ENCODE measurements around the gene NLE1. TPM values are rescaled to one million over a fixed set of nuclear protein-coding genes. Genes with fewer than 3 reads are reported as not detected.
"Not testable (repeated sequence)": the region's sequence is repeated elsewhere in the genome, so short reads cannot be mapped to it uniquely, and the experiment has no call there.

NLE1 gene
- total RNA-seq, 2 experiments from 2014 or later: 29.9 to 31.4 TPM

GRCh38 chr17:35121315-35121714, 20.8 kb downstream of the NLE1 start, which contains the start of gene FNDC8:
Gene FNDC8, plus strand, starts transcription at chr17:35121615. Its CDS starts 79 bp downstream, at chr17:35121694.
- POLR2A ChIA-PET: interaction anchor here (1.0 kb wide), 1 partner anchor 32 kb away, joined by 3 read pairs; no protein-coding TSS in a partner anchor
- peaks cover 27% of the 10 kb centered on the region for H3K4me1 Mint-ChIP-seq (ENCODE audit: low read depth)
- CTCF ChIA-PET: interaction anchor here (1.1 to 7.4 kb wide), 6 partner anchors 27 to 701 kb away, joined by 3 to 159 read pairs (median 20); partner anchors contain the start of gene LIG3
- no peaks in the 10 kb centered on the region for H3K27me3 Mint-ChIP-seq
- intact Hi-C loops (cut with micrococcal nuclease): no loop called here
- no peak within 1 kb of the TSS for H3K4me3 Mint-ChIP-seq
- no peak within 1 kb of the TSS for H3K27ac Mint-ChIP-seq
- no peak for DNase-seq
- H3K9me3 Mint-ChIP-seq: no peaks in the 10 kb centered on the region
- peaks cover 9% of the 10 kb centered on the region for H3K36me3 Mint-ChIP-seq

GRCh38 chr17:35119370-35120165, 22.5 kb downstream of the NLE1 start, which contains the start of gene RAD51D:
Gene RAD51D, minus strand, starts transcription at chr17:35119860. Its CDS starts 247 bp downstream, at chr17:35119613.
- H3K4me3 Mint-ChIP-seq: peak within 1 kb of the TSS; percentile 86
- intact Hi-C loops (cut with micrococcal nuclease): loop anchor here (1.0 to 2.0 kb wide), 3 partner anchors 30 to 699 kb away; partner anchors contain the start of gene LIG3
- CTCF ChIA-PET: interaction anchor here (0.5 to 7.4 kb wide), 47 partner anchors 8 to 924 kb away, joined by 3 to 159 read pairs (median 4); partner anchors contain the start of genes CCT6B, LIG3, RFFL and ZNF830
- H3K9me3 Mint-ChIP-seq: no peaks in the 10 kb centered on the region
- H3K4me1 Mint-ChIP-seq (ENCODE audit: low read depth): peaks cover 40% of the 10 kb centered on the region
- POLR2A ChIA-PET: interaction anchor here (0.7 to 1.7 kb wide), 9 partner anchors 21 to 139 kb away, joined by 3 to 6 read pairs (median 3); partner anchors contain the start of gene LIG3
- H3K27me3 Mint-ChIP-seq: no peaks in the 10 kb centered on the region
- H3K36me3 Mint-ChIP-seq: peaks cover 14% of the 10 kb centered on the region
- peak within 1 kb of the TSS; percentile 84 for H3K27ac Mint-ChIP-seq
- DNase-seq: peak; percentile 85

GRCh38 chr17:35117984-35118383, 24.1 kb downstream of the NLE1 start:
- Mint-ChIP-seq H3K27me3 (no peaks in the 10 kb centered on the region), H3K9me3 (no peaks in the 10 kb centered on the region), H3K27ac (no peak overlapping the region), H3K4me3 (peak overlapping the region; percentile 82), H3K36me3 (peaks cover 14% of the 10 kb centered on the region), H3K4me1 (ENCODE audit: low read depth) (peaks cover 44% of the 10 kb centered on the region)
- ChIA-PET POLR2A (interaction anchor here (1.3 kb wide), 1 partner anchor 71 kb away, joined by 3 read pairs; no protein-coding TSS in a partner anchor), CTCF (interaction anchor here (0.6 to 7.4 kb wide), 15 partner anchors 15 to 699 kb away, joined by 3 to 159 read pairs (median 8); partner anchors contain the start of genes CCT6B, LIG3 and ZNF830)
- intact Hi-C loops (cut with micrococcal nuclease): loop anchor here (1.0 to 2.0 kb wide), 4 partner anchors 120 to 697 kb away; partner anchors contain the start of gene LIG3
- DNase-seq: peak; percentile 66

DNA sequence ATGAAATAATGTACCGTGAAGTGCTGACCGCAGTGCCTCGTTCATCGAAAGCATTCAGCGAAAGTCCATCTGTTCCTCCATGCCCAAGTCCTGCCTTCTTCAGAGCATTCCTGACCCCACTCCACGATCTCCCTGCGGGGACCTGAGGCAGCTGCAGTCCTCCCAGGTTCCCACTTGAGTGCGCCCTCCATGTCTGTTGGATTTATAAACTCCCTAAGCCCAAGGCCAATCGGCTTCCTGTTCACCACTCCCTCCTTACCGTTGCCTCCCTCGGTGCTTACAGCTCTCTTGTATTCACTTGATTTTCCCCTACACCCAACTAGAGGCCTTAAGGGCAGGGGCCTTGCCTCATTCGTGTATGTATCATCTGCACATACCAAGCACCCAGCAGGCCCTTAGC, 25.3 kb downstream of the NLE1 start:
- POLR2A ChIA-PET: no interaction called here
- CTCF ChIA-PET: interaction anchor here (1.2 to 7.4 kb wide), 2 partner anchors 27 to 119 kb away, joined by 3 to 159 read pairs; no protein-coding TSS in a partner anchor
- no peaks in the 10 kb centered on the region for H3K9me3 Mint-ChIP-seq
- DNase-seq: no peak
- H3K27ac Mint-ChIP-seq: no peak overlapping the region
- H3K4me1 Mint-ChIP-seq (ENCODE audit: low read depth): peaks cover 46% of the 10 kb centered on the region
- no peaks in the 10 kb centered on the region for H3K27me3 Mint-ChIP-seq
- peaks cover 14% of the 10 kb centered on the region for H3K36me3 Mint-ChIP-seq
- H3K4me3 Mint-ChIP-seq: no peak overlapping the region
- intact Hi-C loops (cut with micrococcal nuclease): no loop called here

DNA sequence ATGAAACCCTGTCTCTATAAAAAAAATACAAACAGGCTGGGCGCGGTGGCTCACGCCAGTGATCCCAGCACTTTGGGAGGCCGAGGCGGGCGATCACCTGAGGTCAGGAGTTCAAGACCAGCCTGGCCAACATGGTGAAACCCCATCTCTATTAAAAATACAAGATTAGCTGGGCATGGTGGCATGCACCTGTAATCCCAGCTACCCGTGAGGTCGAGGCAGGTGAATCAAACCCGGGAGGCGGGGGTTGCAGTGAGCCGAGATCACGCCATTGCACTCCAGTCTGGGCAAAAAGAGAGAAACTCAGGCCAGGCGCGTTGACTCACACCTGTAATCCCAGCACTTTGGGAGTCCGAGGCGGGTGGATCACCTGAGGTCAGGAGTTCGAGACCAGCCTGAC, 31.3 kb downstream of the NLE1 start:
- H3K9me3 Mint-ChIP-seq; DNase-seq; intact Hi-C loops (cut with micrococcal nuclease); H3K4me3 Mint-ChIP-seq; H3K27ac Mint-ChIP-seq; H3K27me3 Mint-ChIP-seq; POLR2A ChIA-PET: not testable (repeated sequence)
- Mint-ChIP-seq H3K4me1 (ENCODE audit: low read depth) (peaks cover 14% of the 10 kb centered on the region), H3K36me3 (peaks cover 22% of the 10 kb centered on the region)
- CTCF ChIA-PET: interaction anchor here (1.0 kb wide), 1 partner anchor 9 kb away, joined by 4 read pairs; the partner anchor contains the start of gene RAD51D

DNA sequence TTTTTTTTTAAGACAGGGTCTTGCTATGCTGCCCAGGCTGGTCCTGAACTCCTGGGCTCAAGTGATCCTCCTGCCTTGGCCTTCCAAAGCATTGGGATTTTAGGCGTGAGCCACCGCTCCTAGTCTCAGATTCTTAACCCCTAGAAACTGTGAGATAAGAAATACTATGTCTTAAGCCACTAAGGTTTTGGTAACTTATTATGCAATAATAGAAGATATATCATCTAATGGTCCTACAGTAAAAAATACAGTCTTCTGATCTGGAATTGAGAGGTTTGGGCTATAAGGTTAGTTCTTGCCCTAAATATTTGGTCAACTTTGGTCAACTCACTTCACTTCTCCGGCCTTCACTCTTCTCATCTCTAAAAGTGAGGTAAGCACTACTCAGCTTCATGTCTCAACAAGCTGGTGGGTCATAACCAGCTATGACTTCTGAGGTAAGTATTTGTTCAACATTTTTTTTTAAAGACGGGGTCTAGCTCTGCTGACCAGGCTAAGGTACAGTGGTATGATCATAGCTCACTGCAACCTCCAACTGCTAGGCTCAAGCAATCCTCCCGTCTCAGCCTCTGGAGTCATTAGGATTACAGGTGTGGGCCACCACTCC, 37.2 kb downstream of the NLE1 start:
- Mint-ChIP-seq H3K27ac (no peak overlapping the region), H3K9me3 (no peaks in the 10 kb centered on the region), H3K4me3 (no peak overlapping the region), H3K4me1 (ENCODE audit: low read depth) (peaks cover 8% of the 10 kb centered on the region), H3K36me3 (peaks cover 53% of the 10 kb centered on the region), H3K27me3 (no peaks in the 10 kb centered on the region)
- ChIA-PET POLR2A (no interaction called here), CTCF (interaction anchor here (0.8 to 1.1 kb wide), 2 partner anchors 14 to 15 kb away, joined by 3 read pairs; partner anchors contain the start of gene RAD51D)
- DNase-seq: no peak
- intact Hi-C loops (cut with micrococcal nuclease): no loop called here

GRCh38 chr17:35103271-35103670, 38.8 kb downstream of the NLE1 start:
- H3K36me3 Mint-ChIP-seq: peaks cover 58% of the 10 kb centered on the region
- H3K4me1 Mint-ChIP-seq (ENCODE audit: low read depth): peaks cover 9% of the 10 kb centered on the region
- H3K4me3 Mint-ChIP-seq: no peak overlapping the region
- intact Hi-C loops (cut with micrococcal nuclease): no loop called here
- H3K27me3 Mint-ChIP-seq: no peaks in the 10 kb centered on the region
- DNase-seq: no peak
- H3K9me3 Mint-ChIP-seq: no peaks in the 10 kb centered on the region
- CTCF ChIA-PET: interaction anchor here (1.3 to 2.2 kb wide), 2 partner anchors 14 to 15 kb away, joined by 4 to 5 read pairs; no protein-coding TSS in a partner anchor
- H3K27ac Mint-ChIP-seq: no peak overlapping the region
- POLR2A ChIA-PET: no interaction called here

GRCh38 chr17:35101725-35102124, 40.4 kb downstream of the NLE1 start:
- H3K4me3 Mint-ChIP-seq: no peak overlapping the region
- H3K27ac Mint-ChIP-seq: peak overlapping the region; percentile 28
- no peaks in the 10 kb centered on the region for H3K27me3 Mint-ChIP-seq
- intact Hi-C loops (cut with micrococcal nuclease): no loop called here
- H3K4me1 Mint-ChIP-seq (ENCODE audit: low read depth): peaks cover 11% of the 10 kb centered on the region
- peaks cover 51% of the 10 kb centered on the region for H3K36me3 Mint-ChIP-seq
- DNase-seq: no peak
- CTCF ChIA-PET: no interaction called here
- POLR2A ChIA-PET: interaction anchor here (0.5 kb wide), 1 partner anchor 272 kb away, joined by 3 read pairs; no protein-coding TSS in a partner anchor
- H3K9me3 Mint-ChIP-seq: no peaks in the 10 kb centered on the region

- ChIA-PET POLR2A (no interaction called here), CTCF (no interaction called here)
- H3K27me3 Mint-ChIP-seq: no peaks in the 10 kb centered on the region
- H3K27ac Mint-ChIP-seq: no peak overlapping the region
- H3K36me3 Mint-ChIP-seq: peaks cover 44% of the 10 kb centered on the region
- no peaks in the 10 kb centered on the region for H3K9me3 Mint-ChIP-seq
- H3K4me1 Mint-ChIP-seq (ENCODE audit: low read depth): peaks cover 11% of the 10 kb centered on the region
- no peak overlapping the region for H3K4me3 Mint-ChIP-seq
- DNase-seq: no peak
- intact Hi-C loops (cut with micrococcal nuclease): no loop called here
These were observed 41.1 kb downstream of the NLE1 start for GRCh38 chr17:35101036-35101435.

DNA sequence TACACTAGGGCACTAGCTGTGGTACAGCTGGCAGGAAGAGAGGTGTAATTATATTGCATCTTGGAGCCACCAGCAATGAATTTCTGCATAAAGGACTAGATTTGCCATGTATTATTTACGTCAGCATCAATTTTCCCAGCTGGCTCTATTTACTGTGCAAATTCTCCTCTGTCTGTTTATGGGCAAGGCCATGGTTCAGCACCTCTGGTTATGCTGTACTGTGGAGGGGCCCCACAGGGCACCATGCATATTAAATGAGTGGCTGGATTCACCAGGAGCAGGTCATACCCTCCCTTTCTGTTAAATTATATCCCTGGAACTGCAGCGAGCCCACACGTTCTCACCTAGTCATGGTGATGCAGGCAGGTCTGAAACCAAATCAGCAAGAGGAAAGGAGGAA, 42.2 kb downstream of the NLE1 start:
- CTCF ChIA-PET: no interaction called here
- H3K4me3 Mint-ChIP-seq: no peak overlapping the region
- POLR2A ChIA-PET: no interaction called here
- intact Hi-C loops (cut with micrococcal nuclease): no loop called here
- H3K9me3 Mint-ChIP-seq: no peaks in the 10 kb centered on the region
- no peaks in the 10 kb centered on the region for H3K27me3 Mint-ChIP-seq
- no peak for DNase-seq
- peaks cover 33% of the 10 kb centered on the region for H3K36me3 Mint-ChIP-seq
- H3K27ac Mint-ChIP-seq: peak overlapping the region; percentile 47
- H3K4me1 Mint-ChIP-seq (ENCODE audit: low read depth): peaks cover 13% of the 10 kb centered on the region

GRCh38 chr17:35097776-35098175, 44.3 kb downstream of the NLE1 start:
- CTCF ChIA-PET: interaction anchor here (0.8 to 1.5 kb wide), 4 partner anchors 8 to 106 kb away, joined by 3 to 6 read pairs (median 4); partner anchors contain the start of gene RAD51D
- H3K4me1 Mint-ChIP-seq (ENCODE audit: low read depth): peaks cover 15% of the 10 kb centered on the region
- no peak for DNase-seq
- H3K27ac Mint-ChIP-seq: no peak overlapping the region
- no peaks in the 10 kb centered on the region for H3K9me3 Mint-ChIP-seq
- no peaks in the 10 kb centered on the region for H3K27me3 Mint-ChIP-seq
- intact Hi-C loops (cut with micrococcal nuclease): no loop called here
- H3K36me3 Mint-ChIP-seq: peaks cover 28% of the 10 kb centered on the region
- H3K4me3 Mint-ChIP-seq: no peak overlapping the region
- POLR2A ChIA-PET: interaction anchor here (1.8 kb wide), 1 partner anchor 21 kb away, joined by 3 read pairs; no protein-coding TSS in a partner anchor

All from activated CD4-positive, alpha-beta memory T cell treated with anti-CD3 and anti-CD28 coated beads for 36 hours (primary cell).